Lower lobe of right lung (tissue), 2 donors: ENCODE results near the gene RAP1GAP. TPM values are rescaled to one million over a fixed set of nuclear protein-coding genes. Genes with fewer than 3 reads are reported as not detected.
A peak's percentile ranks its signal among the peaks of the same experiment; 100 is the strongest.

Experiments used
- ATAC-seq, 2 donors: fragments of 200-7000 bp; cut with Tn5 transposase; one replicate each; pipeline ENCODE4 v1.9.1; 2020 to 2022; ENCODE audit warnings: mild to moderate bottlenecking in 2 of 2, moderate library complexity in 2 of 2
- DNase-seq: peaks from one replicate; pipeline ENCODE4 v3.0.0-alpha.2; 2020
- H3K27ac ChIP-seq: fragments of 200-600 bp; one replicate; pipeline ENCODE4 v1.8.0; 2022
- H3K27me3 ChIP-seq: fragments of 200-600 bp; one replicate; pipeline ENCODE4 v1.8.0; 2022; ENCODE audit warnings: low read depth
- H3K36me3 ChIP-seq: fragments of 200-600 bp; one replicate; pipeline ENCODE4 v1.8.0; 2022; ENCODE audit warnings: mild to moderate bottlenecking
- H3K4me1 ChIP-seq: fragments of 200-600 bp; one replicate; pipeline ENCODE4 v1.8.0; 2022
- H3K4me3 ChIP-seq: fragments of 200-600 bp; one replicate; pipeline ENCODE4 v1.8.0; 2022; ENCODE audit warnings: mild to moderate bottlenecking
- H3K9me3 ChIP-seq: fragments of 200-600 bp; one replicate; pipeline ENCODE4 v1.8.0; 2022
- intact Hi-C: fragments of 100-400 bp; cut with DNase I; formaldehyde crosslinking; loops from one replicate; pipeline ENCODE4 v1.11.0; 2022
- total RNA-seq: library from RNA; stranded (reverse); fragmentation: NEBNext Ultra II Directional; extraction: Animal tissue kit (Norgen Biotek cat#: 25700); gene quantifications from one replicate; pipeline ENCODE4 v1.2.1, GENCODE V29; 2021
- TF ChIP-seq, protein P1 (sequence below): fragments of 200-600 bp; IDR thresholded peaks from one replicate; pipeline ENCODE4 v1.8.0; 2022; ENCODE audit warnings: antibody characterized with exemption, mild to moderate bottlenecking
- donor health status: DM: no; HTN: yes; CAD: no; lungs with severe emphysema.

Gene RAP1GAP
- total RNA-seq, 1 donor from 2014 or later, result 33.7 TPM

GRCh38 chr1:21641076-21641475, 28.1 kb downstream of the RAP1GAP start:
- ATAC-seq (no peak), DNase-seq (no peak)
- TF ChIP-seq, protein P1, sequence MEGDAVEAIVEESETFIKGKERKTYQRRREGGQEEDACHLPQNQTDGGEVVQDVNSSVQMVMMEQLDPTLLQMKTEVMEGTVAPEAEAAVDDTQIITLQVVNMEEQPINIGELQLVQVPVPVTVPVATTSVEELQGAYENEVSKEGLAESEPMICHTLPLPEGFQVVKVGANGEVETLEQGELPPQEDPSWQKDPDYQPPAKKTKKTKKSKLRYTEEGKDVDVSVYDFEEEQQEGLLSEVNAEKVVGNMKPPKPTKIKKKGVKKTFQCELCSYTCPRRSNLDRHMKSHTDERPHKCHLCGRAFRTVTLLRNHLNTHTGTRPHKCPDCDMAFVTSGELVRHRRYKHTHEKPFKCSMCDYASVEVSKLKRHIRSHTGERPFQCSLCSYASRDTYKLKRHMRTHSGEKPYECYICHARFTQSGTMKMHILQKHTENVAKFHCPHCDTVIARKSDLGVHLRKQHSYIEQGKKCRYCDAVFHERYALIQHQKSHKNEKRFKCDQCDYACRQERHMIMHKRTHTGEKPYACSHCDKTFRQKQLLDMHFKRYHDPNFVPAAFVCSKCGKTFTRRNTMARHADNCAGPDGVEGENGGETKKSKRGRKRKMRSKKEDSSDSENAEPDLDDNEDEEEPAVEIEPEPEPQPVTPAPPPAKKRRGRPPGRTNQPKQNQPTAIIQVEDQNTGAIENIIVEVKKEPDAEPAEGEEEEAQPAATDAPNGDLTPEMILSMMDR, result no peak
- intact Hi-C loops, result no loop called here
- Histone ChIP-seq H3K4me1 (peaks cover 7% of the 10 kb centered on the region), H3K36me3 (no peaks in the 10 kb centered on the region), H3K27ac (no peak overlapping the region), H3K27me3 (peaks cover 8% of the 10 kb centered on the region), H3K4me3 (no peak overlapping the region), H3K9me3 (no peaks in the 10 kb centered on the region)

- Histone ChIP-seq H3K27me3 (peaks cover 9% of the 10 kb centered on the region), H3K36me3 (no peaks in the 10 kb centered on the region), H3K4me1 (peaks cover 7% of the 10 kb centered on the region), H3K4me3 (no peak overlapping the region), H3K9me3 (no peaks in the 10 kb centered on the region), H3K27ac (no peak overlapping the region)
- intact Hi-C loops, result no loop called here
- TF ChIP-seq, protein P1, result no peak
- no peak for ATAC-seq
- DNase-seq, result no peak
Measured at GRCh38 chr1:21640653-21641052, 28.5 kb downstream of the RAP1GAP start.

DNA sequence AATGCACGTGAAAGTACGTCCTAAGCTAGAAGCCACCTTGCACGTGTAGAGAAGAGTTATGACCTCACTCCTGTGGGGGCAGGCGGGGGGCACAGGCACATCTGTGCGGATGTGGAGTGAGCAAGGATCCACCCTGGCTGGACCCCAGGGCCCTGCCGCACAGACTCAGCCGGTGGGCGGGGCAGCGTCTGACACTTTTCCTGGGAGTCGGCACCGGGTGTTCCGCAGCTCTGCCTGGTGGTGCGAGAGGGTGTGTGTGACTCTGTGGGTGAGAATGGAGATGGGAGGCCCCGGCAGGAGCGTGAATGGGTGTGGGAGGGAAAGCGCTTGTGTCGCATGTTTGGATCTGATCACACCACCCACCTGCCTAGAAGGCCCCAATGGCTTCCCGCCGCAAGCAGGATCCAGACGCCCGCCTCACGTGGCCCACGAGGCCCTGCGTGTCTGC, 29.5 kb downstream of the RAP1GAP start:
- Histone ChIP-seq H3K4me3 (no peak overlapping the region), H3K9me3 (no peaks in the 10 kb centered on the region), H3K27me3 (peaks cover 11% of the 10 kb centered on the region), H3K4me1 (peaks cover 14% of the 10 kb centered on the region), H3K36me3 (no peaks in the 10 kb centered on the region), H3K27ac (peak overlapping the region; percentile 73)
- DNase-seq (no peak), ATAC-seq (peak in 1 of 2 donors; percentile 7)
- TF ChIP-seq, protein P1, result no peak
- intact Hi-C loops, result no loop called here

DNA sequence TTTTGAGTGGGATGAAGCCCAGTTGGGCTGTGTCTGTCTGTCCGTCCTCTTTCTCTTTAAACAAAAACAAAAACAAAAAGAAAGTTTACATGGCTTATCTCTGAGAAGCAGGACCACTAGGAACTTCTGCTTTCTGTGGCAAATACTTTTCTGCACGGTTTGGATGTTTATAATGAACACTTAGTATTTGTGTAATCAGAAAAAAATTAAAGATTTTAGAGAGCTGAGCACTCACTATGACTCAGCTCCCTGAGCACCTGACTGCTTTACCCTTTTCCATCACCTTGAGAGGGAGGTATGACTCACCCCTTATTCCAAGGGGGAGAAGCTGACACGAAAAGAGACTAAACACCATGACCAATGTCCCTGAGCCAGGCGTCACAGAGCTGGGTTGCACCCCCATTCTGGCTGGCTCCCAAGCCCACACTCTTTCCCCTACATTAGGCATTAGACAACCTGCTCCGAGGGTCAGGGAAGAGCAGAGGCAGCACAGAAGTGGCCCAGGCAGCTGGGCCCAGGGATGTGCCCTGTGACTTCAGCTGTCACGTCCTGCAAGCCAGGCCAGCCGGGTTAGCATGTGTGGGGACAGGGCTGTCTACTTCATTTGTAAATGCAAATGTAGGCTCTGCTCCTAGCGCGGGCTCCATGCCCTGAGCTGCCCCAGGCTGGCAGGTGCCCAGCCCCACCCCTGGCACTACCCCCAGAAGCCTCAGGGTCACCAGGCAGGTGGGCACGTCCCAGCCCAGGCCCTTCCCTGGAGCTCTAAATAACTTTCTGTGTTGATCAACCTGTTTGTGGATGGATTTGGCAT, 30.4 kb downstream of the RAP1GAP start:
- Histone ChIP-seq H3K36me3 (no peaks in the 10 kb centered on the region), H3K27ac (peak overlapping the region; percentile 73), H3K9me3 (no peaks in the 10 kb centered on the region), H3K4me1 (peaks cover 17% of the 10 kb centered on the region), H3K27me3 (peaks cover 17% of the 10 kb centered on the region), H3K4me3 (no peak overlapping the region)
- ATAC-seq, result peak; percentile 85 to 94
- intact Hi-C loops, result no loop called here
- DNase-seq, result peak; percentile 73
- TF ChIP-seq, protein P1, result no peak

DNA sequence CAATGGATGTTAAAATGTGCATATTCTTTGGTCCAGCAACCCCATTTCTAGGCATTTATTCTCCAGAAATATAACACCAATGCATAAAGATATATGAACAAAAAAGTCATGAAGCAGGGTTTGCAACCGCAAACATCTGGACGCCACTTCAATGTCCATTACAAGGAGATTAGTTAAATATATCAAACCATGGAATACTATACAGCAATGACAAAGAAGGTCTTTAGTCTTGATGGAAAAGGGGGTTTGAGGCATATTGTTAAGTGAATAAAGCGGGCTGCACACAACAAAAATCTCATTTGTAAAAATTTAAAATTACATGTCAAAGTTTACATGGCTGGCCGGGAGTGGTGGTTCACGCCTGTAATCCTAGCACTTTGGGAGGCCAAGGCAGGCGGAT, 31.6 kb downstream of the RAP1GAP start:
- no peaks in the 10 kb centered on the region for H3K36me3 ChIP-seq
- H3K27ac ChIP-seq, result no peak overlapping the region
- ATAC-seq (no peak), DNase-seq (no peak)
- H3K27me3 ChIP-seq, result peaks cover 21% of the 10 kb centered on the region
- no peaks in the 10 kb centered on the region for H3K9me3 ChIP-seq
- TF ChIP-seq, protein P1, result no peak
- intact Hi-C loops, result no loop called here
- peaks cover 17% of the 10 kb centered on the region for H3K4me1 ChIP-seq
- no peak overlapping the region for H3K4me3 ChIP-seq
